ENCODE data around the gene QPRT. TPM values are rescaled to one million over a fixed set of nuclear protein-coding genes. Genes with fewer than 3 reads are reported as not detected.
"Not testable (repeated sequence)": the region's sequence is repeated elsewhere in the genome, so short reads cannot be mapped to it uniquely, and the experiment has no call there.

The QPRT gene
- total and polyA plus RNA-seq, 2 experiments from 2014 or later: 65.4 to 128 TPM

DNA sequence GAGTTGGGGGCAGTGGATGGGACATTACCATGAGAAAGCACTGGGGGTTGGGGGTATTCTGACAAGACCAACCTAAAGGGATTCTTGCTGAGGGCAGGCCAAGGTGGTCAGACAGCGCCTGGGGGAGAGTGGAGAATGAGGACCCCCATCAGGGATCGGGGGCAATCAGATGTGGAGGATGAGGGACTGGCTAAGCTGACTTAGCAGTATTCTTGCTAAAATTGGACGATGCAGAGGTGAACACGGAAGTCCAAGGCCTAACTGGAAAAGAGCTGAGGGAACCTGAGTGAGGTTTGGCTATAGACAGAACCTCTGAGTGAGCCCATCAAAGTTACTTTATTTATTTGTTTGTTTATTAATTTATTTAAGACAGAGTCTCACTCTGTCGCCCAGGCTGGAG lies 9.2 kb downstream of the QPRT start (continued):
- TF ChIP-seq, protein P1, sequence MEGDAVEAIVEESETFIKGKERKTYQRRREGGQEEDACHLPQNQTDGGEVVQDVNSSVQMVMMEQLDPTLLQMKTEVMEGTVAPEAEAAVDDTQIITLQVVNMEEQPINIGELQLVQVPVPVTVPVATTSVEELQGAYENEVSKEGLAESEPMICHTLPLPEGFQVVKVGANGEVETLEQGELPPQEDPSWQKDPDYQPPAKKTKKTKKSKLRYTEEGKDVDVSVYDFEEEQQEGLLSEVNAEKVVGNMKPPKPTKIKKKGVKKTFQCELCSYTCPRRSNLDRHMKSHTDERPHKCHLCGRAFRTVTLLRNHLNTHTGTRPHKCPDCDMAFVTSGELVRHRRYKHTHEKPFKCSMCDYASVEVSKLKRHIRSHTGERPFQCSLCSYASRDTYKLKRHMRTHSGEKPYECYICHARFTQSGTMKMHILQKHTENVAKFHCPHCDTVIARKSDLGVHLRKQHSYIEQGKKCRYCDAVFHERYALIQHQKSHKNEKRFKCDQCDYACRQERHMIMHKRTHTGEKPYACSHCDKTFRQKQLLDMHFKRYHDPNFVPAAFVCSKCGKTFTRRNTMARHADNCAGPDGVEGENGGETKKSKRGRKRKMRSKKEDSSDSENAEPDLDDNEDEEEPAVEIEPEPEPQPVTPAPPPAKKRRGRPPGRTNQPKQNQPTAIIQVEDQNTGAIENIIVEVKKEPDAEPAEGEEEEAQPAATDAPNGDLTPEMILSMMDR (conservative IDR thresholded peaks at IDR 0.05; ENCODE audit: low read depth in 2 of 2): no peak
- TF ChIP-seq, protein P2, sequence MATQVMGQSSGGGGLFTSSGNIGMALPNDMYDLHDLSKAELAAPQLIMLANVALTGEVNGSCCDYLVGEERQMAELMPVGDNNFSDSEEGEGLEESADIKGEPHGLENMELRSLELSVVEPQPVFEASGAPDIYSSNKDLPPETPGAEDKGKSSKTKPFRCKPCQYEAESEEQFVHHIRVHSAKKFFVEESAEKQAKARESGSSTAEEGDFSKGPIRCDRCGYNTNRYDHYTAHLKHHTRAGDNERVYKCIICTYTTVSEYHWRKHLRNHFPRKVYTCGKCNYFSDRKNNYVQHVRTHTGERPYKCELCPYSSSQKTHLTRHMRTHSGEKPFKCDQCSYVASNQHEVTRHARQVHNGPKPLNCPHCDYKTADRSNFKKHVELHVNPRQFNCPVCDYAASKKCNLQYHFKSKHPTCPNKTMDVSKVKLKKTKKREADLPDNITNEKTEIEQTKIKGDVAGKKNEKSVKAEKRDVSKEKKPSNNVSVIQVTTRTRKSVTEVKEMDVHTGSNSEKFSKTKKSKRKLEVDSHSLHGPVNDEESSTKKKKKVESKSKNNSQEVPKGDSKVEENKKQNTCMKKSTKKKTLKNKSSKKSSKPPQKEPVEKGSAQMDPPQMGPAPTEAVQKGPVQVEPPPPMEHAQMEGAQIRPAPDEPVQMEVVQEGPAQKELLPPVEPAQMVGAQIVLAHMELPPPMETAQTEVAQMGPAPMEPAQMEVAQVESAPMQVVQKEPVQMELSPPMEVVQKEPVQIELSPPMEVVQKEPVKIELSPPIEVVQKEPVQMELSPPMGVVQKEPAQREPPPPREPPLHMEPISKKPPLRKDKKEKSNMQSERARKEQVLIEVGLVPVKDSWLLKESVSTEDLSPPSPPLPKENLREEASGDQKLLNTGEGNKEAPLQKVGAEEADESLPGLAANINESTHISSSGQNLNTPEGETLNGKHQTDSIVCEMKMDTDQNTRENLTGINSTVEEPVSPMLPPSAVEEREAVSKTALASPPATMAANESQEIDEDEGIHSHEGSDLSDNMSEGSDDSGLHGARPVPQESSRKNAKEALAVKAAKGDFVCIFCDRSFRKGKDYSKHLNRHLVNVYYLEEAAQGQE (IDR thresholded peaks at IDR 0.05; ENCODE audit: unreplicated experiment): no peak
- TF ChIP-seq CREB1 (CRISPR knock-in tag; IDR thresholded peaks at IDR 0.05; ENCODE audit: low read depth): no peak
- TF ChIP-seq STAT1 (IDR thresholded peaks at IDR 0.05; ENCODE audit: unreplicated experiment): no peak
- no peak for TF ChIP-seq POLR2AphosphoS5 (IDR thresholded peaks at IDR 0.05; ENCODE audit: low read depth)
- TF ChIP-seq EZH2 (IDR thresholded peaks at IDR 0.05; ENCODE audit: low read depth, unreplicated experiment): no peak
- no peak for TF ChIP-seq JUNB (IDR thresholded peaks at IDR 0.05; ENCODE audit: unreplicated experiment)
- no peak for TF ChIP-seq EZH2phosphoT487 (IDR thresholded peaks at IDR 0.05; ENCODE audit: unreplicated experiment)

DNA sequence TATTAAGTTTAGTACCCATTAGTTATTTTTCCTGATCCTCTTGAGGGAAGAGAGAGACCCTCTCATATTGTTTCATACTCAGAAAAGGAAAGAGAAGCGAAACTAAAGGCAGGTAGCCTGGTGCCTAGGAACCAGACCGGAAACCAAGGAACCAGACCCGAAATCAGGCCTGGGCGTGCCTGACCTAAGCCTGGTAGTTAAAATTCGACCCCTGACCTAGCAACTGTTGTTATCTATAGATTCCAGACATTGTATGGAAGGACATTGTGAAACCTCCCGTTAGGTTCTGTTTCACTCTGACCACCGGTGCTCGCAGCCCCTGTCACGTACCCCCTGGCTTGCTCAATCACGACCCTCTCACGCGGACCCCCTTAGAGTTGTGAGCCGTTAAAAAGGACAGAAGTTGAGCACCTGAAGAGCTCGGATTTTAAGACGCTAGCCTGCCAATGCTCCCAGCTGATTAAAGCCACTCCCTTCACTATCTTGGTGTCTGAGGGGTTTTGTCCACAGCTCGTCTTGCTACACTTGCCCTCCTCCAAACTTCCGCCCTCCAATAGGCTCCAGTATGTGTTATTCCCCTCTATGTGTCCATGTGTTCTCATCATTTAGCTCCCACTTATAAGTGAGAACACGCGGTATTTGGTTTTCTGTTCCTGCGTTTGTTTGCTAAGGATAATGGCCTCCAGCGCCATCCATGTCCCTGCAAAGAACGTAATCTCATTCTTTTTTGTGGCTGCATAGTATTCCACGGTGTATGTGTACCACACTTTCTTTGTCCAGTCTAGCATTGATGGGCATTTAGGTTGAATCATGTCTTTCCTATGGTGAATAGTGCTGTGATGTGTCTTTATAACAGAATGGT lies 10.7 kb downstream of the QPRT start:
- H3K9me2 ChIP-seq (ENCODE audit: insufficient read depth); H3K27me3 ChIP-seq (ENCODE audit: insufficient read depth); H3K27ac ChIP-seq (ENCODE audit: low read depth); H3K4me3 ChIP-seq; H2AFZ ChIP-seq; ATAC-seq; H3K4me2 ChIP-seq; H3K4me3 Mint-ChIP-seq; H3K9me3 Mint-ChIP-seq; H3K36me3 ChIP-seq (ENCODE audit: insufficient read depth); DNase-seq (ENCODE audit: low spot score): not testable (repeated sequence)
- Histone ChIP-seq H4K20me1 (replicated peaks; ENCODE audit: insufficient read depth) (peaks cover 21% of the 10 kb centered on the region), H3K79me2 (replicated peaks; ENCODE audit: insufficient read depth) (peaks cover 91% of the 10 kb centered on the region), H3K4me1 (ENCODE audit: insufficient read depth) (peaks cover 28% of the 10 kb centered on the region), H3F3A (replicated peaks; ENCODE audit: low read depth) (peaks cover 19% of the 10 kb centered on the region; the same call in 1 of the 2 replicates)
- Mint-ChIP-seq H3K27ac (peak overlapping the region; percentile 73; the same call in 1 of the 2 replicates), H3K27me3 (ENCODE audit: insufficient read depth, low read depth, poor library complexity) (peaks cover 16% of the 10 kb centered on the region), H3K4me1 (peaks cover 30% of the 10 kb centered on the region), H3K36me3 (ENCODE audit: low read depth) (peaks cover 52% of the 10 kb centered on the region)

DNA sequence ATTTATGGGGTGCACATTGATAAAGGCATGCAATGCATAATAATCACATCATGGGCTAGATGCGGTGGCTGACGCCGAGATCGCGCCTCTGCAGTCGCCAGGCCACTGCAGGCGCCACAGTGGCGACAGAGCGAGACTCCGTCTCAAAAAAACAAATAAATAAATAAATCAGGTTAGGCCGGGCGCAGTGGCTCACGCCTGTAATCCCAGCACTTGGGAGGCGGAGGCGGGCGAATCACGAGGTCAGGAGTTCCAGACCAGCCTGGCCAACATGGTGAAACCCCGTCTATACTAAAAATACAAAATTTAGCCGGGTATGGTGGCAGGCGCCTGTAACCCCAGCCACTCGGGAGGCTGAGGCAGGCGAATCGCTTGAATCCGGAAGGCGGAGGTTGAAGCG lies 13.6 kb downstream of the QPRT start:
- H3K4me2 ChIP-seq: not testable (repeated sequence)

More for the DNA sequence above, 13.6 kb downstream of the QPRT start:
- not testable (repeated sequence) for H3K4me3 ChIP-seq; H3K27ac Mint-ChIP-seq; ATAC-seq; DNase-seq (ENCODE audit: low spot score); H2AFZ ChIP-seq; H3K9me3 Mint-ChIP-seq; H3K36me3 ChIP-seq (ENCODE audit: insufficient read depth); H3K4me3 Mint-ChIP-seq; H3K9me2 ChIP-seq (ENCODE audit: insufficient read depth); H3K27me3 ChIP-seq (ENCODE audit: insufficient read depth)
- Histone ChIP-seq H3K4me1 (ENCODE audit: insufficient read depth) (peaks cover 12% of the 10 kb centered on the region), H3K27ac (ENCODE audit: low read depth) (0 out of 2 replicates have a peak overlapping the region, but pooled peaks have one; percentile 63), H3F3A (replicated peaks; ENCODE audit: low read depth) (peaks cover 18% of the 10 kb centered on the region; the same call in 1 of the 2 replicates), H3K79me2 (replicated peaks; ENCODE audit: insufficient read depth) (peaks cover 64% of the 10 kb centered on the region), H4K20me1 (replicated peaks; ENCODE audit: insufficient read depth) (peaks cover 16% of the 10 kb centered on the region)
- peaks cover 55% of the 10 kb centered on the region for H3K36me3 Mint-ChIP-seq (ENCODE audit: low read depth)
- peaks cover 15% of the 10 kb centered on the region for H3K4me1 Mint-ChIP-seq
- peaks cover 16% of the 10 kb centered on the region for H3K27me3 Mint-ChIP-seq (ENCODE audit: insufficient read depth, low read depth, poor library complexity)

Measured in GM23338 (cell line).